Natural killer cell treated with Interleukin-12 subunit alpha and Interleukin-12 subunit beta and Interleukin-15 and Interleukin-18, amount 100 ng/mL, for 72 hours (primary cell): Measurements from ENCODE around the gene CTSG. TPM values are rescaled to one million over a fixed set of nuclear protein-coding genes. Genes with fewer than 3 reads are reported as not detected.
"Not testable (repeated sequence)": the region's sequence is repeated elsewhere in the genome, so short reads cannot be mapped to it uniquely, and the experiment has no call there.

ENCODE experiments used
- ATAC-seq, 2 donors: fragments of 150-1000 bp; cut with Tn5 transposase in 1 of 2; sonication (Bioruptor Pico), chemical (Tn5 transposase) in 1 of 2; 2 replicates each; pipeline ENCODE4 v1.10.0; 2021
- DNase-seq: peaks from one replicate; pipeline ENCODE4 v3.0.0; 2022; ENCODE audit warnings: low spot score
- H3K27ac Mint-ChIP-seq, 2 donors: 1 replicate in 1 of 2; 2 replicates in 1 of 2; pipeline ENCODE4 v1.8.0; 2022; ENCODE audit warnings: mixed read lengths in 2 of 2, mild to moderate bottlenecking in 1 of 2, moderate library complexity in 1 of 2
- H3K27me3 Mint-ChIP-seq, 2 donors: 1 replicate in 1 of 2; 2 replicates in 1 of 2; pipeline ENCODE4 v1.8.0; 2022; ENCODE audit warnings: mixed read lengths in 2 of 2
- H3K36me3 Mint-ChIP-seq: one replicate; pipeline ENCODE4 v1.8.0; 2022; ENCODE audit warnings: mixed read lengths
- H3K4me1 Mint-ChIP-seq, 2 donors: 1 replicate in 1 of 2; 2 replicates in 1 of 2; pipeline ENCODE4 v1.8.0; 2022; ENCODE audit warnings: low read depth in 2 of 2, mixed read lengths in 2 of 2, mild to moderate bottlenecking in 1 of 2
- H3K4me3 Mint-ChIP-seq: one replicate; pipeline ENCODE4 v1.8.0; 2022; ENCODE audit warnings: mixed read lengths
- H3K9me3 Mint-ChIP-seq: 2 replicates; pipeline ENCODE4 v1.8.0; 2022; ENCODE audit warnings: mixed read lengths
- total RNA-seq, 2 donors: library from RNA; stranded (reverse); gene quantifications; one replicate each; pipeline ENCODE4 v1.2.3, GENCODE V29; 2022

CTSG gene, protein sequence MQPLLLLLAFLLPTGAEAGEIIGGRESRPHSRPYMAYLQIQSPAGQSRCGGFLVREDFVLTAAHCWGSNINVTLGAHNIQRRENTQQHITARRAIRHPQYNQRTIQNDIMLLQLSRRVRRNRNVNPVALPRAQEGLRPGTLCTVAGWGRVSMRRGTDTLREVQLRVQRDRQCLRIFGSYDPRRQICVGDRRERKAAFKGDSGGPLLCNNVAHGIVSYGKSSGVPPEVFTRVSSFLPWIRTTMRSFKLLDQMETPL
- total RNA-seq, result not detected

DNA sequence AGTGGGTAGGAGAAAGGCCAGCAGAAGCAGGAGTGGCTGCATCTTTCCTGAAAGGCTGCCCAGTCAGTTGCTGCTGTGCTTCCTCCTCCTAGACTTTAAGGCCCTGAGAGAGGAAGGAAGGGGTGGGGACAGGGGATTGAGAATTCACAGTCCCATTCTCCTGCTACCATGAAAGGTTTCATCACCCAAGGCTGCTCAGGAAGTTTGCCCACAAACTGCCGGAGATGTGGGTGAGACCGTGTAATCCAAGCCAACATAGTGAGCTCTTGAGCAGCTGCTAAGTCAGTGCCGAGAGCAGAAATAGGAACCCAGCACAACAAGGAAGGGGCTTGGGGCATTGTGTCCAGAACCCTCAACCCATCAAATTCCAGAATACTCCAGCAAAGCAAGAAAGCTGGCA lies at the start of gene CTSG:
Gene CTSG, minus strand, starts transcription at position 69 of the 400 bp plus-strand sequence. Its CDS starts 27 bp downstream, at position 42.
- DNase-seq (no peak), ATAC-seq (no peak)
- Mint-ChIP-seq H3K4me3 (no peak within 1 kb of the TSS), H3K27ac (no peak within 1 kb of the TSS), H3K36me3 (no peaks in the 10 kb centered on the region), H3K4me1 (peaks cover 0 to 4% of the 10 kb centered on the region in 2 donors), H3K9me3 (no peaks in the 10 kb centered on the region), H3K27me3 (peaks cover 0 to 1% of the 10 kb centered on the region in 2 donors)

DNA sequence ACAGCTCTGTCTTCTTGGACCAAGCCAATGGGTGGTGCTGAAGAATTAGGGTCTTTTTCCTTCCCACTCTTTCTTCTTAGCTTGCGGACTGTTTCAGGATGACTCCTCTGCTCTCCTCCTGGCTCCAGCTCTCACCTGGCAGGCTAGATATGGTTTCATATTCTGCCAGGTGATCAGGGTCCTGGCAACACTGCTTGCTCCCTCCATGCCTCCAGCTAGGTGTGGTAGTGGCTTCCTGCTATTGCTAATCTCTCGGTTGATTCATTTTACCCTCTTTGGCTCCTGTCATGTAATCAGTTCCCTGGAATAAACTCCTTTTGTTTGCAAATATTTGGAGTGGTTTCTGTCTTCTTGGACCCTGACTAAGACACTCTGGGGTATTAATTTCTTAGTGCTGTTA lies 37.7 kb upstream of the CTSG start:
- no peaks in the 10 kb centered on the region for H3K9me3 Mint-ChIP-seq
- DNase-seq, result no peak
- peaks cover 43 to 54% of the 10 kb centered on the region in 2 donors for H3K4me1 Mint-ChIP-seq
- no peak overlapping the region for H3K4me3 Mint-ChIP-seq
- no peaks in the 10 kb centered on the region for H3K27me3 Mint-ChIP-seq
- peak overlapping the region; percentile 79 to 80 for H3K27ac Mint-ChIP-seq
- peaks cover 3% of the 10 kb centered on the region for H3K36me3 Mint-ChIP-seq
- no peak for ATAC-seq

DNA sequence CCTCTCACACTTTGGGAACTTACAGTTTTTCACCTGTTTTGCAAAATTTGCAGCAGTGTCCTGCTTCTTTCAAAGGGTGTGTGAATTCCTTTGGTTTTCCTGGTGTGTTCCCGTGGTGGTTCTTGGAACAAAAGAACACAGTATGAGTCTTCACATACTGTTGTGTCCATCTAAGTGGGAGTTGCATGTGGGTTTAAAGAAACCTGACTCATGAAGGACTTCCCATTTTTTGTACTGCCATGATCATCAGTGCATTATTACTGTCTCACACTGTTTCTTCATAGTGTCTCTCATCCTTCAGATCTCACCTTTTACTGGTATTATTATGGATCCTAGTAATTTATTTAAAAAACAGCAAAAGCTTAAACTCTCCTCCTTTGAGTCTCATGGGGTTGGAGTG lies 37.2 kb upstream of the CTSG start:
- DNase-seq (no peak), ATAC-seq (no peak)
- peak overlapping the region; percentile 79 to 80 for H3K27ac Mint-ChIP-seq
- H3K4me1 Mint-ChIP-seq, result peaks cover 48 to 59% of the 10 kb centered on the region in 2 donors
- H3K9me3 Mint-ChIP-seq, result no peaks in the 10 kb centered on the region
- no peaks in the 10 kb centered on the region for H3K27me3 Mint-ChIP-seq
- peak overlapping the region; percentile 30 for H3K4me3 Mint-ChIP-seq
- no peaks in the 10 kb centered on the region for H3K36me3 Mint-ChIP-seq

DNA sequence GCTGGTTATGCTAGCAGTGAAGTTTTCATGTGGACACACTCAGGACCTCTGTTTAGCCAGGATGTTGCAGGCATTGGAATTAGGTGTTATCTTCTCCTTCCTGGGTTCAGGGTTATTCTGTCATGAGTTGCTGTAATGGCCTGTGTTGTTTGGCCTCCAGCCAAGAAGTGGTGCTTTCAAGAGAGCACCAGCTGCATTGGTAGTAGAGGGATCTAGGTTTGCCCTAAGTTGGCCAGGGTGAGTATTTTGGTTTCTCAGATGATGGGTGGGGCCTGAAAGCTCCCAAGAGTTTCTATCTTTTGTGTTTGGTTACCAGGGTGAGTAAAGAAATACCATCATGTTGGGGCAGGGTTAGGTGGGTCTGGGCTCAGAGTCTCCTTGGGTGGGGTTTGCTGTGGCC lies 36.1 kb upstream of the CTSG start:
- Mint-ChIP-seq H3K27me3 (no peaks in the 10 kb centered on the region), H3K9me3 (no peaks in the 10 kb centered on the region), H3K4me3 (peak overlapping the region; percentile 30), H3K4me1 (peaks cover 57 to 69% of the 10 kb centered on the region in 2 donors), H3K27ac (peak overlapping the region; percentile 79 to 80), H3K36me3 (no peaks in the 10 kb centered on the region)
- DNase-seq, result no peak
- ATAC-seq, result no peak

DNA sequence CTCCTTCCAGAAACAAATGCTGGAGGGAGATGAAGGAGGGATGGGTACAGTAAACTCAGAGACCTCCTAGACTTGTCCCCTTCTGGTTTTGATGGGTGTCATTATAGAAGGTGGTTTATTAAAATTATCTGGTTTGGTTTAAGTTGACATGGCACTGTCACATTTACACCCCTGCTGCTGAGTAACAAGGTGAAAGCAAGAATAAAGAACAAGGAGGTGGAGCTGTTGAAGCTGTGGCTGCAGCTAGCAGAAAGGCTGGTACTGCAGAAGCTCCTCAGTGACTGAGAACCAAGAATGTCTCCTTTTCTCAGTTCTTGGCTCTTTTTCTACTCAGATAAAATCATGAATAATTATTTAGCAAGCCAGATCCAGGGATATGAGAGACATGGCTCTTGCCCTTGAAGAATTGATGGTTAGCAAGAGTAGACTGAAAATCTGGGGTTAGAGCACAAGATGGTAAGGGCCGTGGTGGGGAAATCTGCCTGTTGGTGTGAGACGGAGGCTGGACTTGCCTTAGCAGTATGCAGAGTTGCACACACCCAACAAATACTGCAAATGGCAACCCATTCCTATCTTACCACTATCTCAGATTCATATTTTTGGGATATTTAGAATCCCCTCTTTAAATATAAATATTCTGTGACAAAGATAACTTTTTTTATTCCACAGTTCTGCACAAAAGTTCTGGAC lies 33.8 kb upstream of the CTSG start, which contains the start of gene GZMH:
Gene GZMH, minus strand, starts transcription at position 31 of the 690 bp plus-strand sequence. CDS start 72 bp downstream, outside the sequence.
- Mint-ChIP-seq H3K27ac (peak within 1 kb of the TSS; percentile 92 to 97), H3K4me1 (peaks cover 77 to 88% of the 10 kb centered on the region in 2 donors), H3K27me3 (no peaks in the 10 kb centered on the region), H3K9me3 (no peaks in the 10 kb centered on the region), H3K4me3 (peak within 1 kb of the TSS; percentile 86), H3K36me3 (no peaks in the 10 kb centered on the region)
- peak; percentile 81 to 88 for ATAC-seq
- no peak for DNase-seq

DNA sequence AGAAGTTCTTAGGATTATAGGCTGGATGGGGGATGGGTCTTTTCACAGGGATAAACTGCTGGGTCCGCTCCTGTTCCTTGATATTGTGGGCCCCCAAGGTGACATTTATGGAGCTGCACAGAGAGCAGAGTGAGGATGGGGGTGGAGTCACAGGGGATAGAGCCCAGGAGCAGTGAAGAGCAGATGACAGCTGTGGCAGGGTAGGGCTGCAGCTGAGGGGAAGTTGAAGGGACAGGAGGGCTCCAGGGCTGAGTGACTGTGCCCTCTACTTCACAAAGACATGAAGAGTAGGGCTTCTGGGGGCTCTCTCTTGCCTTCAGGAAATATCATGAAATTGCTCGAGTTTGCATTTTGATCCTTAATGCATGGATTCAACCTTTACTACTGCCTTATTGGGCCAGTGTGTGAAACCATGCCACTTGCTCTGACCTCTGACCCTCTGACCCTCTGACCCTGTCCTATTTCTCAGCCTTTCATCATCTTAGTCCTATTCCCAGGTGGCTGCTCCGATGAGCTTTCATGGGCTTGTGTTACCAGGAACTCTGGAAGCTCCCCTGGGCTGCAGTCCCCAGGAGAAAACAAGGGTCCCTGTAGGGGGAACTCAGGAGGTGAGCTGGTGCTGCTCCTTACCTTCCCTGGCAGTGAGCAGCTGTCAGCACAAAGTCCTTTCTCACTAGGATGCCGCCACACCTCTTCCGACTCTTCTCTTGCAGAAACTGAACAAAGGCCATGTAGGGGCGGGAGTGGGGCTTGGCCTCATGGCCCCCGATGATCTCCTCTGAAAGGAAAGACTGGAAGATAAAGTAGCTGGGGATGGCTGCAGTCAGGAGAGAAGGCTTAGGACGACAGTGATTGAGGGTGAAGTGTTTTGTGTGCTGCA lies 31.8 kb upstream of the CTSG start:
- ATAC-seq (peak in 1 of 2 donors; percentile 34), DNase-seq (no peak)
- H3K9me3 Mint-ChIP-seq, result no peaks in the 10 kb centered on the region
- no peaks in the 10 kb centered on the region for H3K36me3 Mint-ChIP-seq
- H3K4me3 Mint-ChIP-seq, result peak overlapping the region; percentile 86
- H3K27ac Mint-ChIP-seq, result peak overlapping the region; percentile 92 to 97
- H3K4me1 Mint-ChIP-seq, result peaks cover 63 to 71% of the 10 kb centered on the region in 2 donors
- H3K27me3 Mint-ChIP-seq, result no peaks in the 10 kb centered on the region

DNA sequence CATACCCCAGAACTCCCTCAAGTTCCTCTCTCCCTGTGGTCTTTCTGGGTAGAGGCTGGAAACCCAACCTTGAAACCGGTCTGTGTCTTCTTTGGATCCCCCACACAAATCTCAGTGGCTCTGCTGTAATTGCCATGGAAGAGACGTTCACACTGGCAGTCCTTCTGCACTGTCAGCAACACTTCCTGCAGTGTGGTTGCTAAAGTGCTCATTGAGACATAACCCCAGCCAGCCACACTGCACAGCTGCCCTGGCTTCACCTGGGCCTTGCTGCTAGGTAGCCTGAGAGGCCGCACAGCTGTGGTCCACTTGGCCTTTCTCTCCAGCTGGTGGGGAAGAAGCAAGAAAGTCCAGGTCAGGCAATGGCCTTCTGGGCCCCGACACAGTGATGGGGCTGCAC lies 31.0 kb upstream of the CTSG start:
- H3K4me1 Mint-ChIP-seq, result peaks cover 56 to 64% of the 10 kb centered on the region in 2 donors
- H3K9me3 Mint-ChIP-seq, result no peaks in the 10 kb centered on the region
- ATAC-seq, result peak; percentile 81 to 83

DNA sequence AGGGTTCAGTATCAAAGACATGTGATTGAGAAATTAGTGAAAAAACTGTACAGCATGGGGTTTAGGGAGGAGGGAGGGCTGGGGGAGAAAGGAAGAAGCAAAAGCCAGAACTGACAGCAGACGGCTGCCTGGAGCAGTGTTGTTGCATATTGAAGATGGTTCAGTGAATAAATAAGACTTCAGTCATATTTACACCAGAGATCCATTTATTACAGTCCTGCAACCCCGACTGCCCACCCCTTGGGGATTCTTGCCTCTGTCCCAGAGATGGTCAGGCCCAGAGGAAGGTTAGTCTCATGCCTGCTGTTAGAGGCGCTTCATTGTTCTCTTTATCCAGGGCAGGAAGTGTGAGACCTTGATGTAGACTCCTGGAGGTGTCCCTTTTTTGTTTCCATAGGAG lies 30.2 kb upstream of the CTSG start:
- H3K4me1 Mint-ChIP-seq, result peaks cover 49 to 56% of the 10 kb centered on the region in 2 donors
- no peak for ATAC-seq
- no peaks in the 10 kb centered on the region for H3K27me3 Mint-ChIP-seq
- H3K9me3 Mint-ChIP-seq, result no peaks in the 10 kb centered on the region
- DNase-seq, result no peak
- peak overlapping the region; percentile 86 for H3K4me3 Mint-ChIP-seq
- peak overlapping the region; percentile 92 to 97 for H3K27ac Mint-ChIP-seq
- H3K36me3 Mint-ChIP-seq, result no peaks in the 10 kb centered on the region

More for the DNA sequence above, 31.0 kb upstream of the CTSG start:
- peak overlapping the region; percentile 86 for H3K4me3 Mint-ChIP-seq
- no peaks in the 10 kb centered on the region for H3K27me3 Mint-ChIP-seq
- H3K36me3 Mint-ChIP-seq, result no peaks in the 10 kb centered on the region
- H3K27ac Mint-ChIP-seq, result peak overlapping the region; percentile 92 to 97
- no peak for DNase-seq

DNA sequence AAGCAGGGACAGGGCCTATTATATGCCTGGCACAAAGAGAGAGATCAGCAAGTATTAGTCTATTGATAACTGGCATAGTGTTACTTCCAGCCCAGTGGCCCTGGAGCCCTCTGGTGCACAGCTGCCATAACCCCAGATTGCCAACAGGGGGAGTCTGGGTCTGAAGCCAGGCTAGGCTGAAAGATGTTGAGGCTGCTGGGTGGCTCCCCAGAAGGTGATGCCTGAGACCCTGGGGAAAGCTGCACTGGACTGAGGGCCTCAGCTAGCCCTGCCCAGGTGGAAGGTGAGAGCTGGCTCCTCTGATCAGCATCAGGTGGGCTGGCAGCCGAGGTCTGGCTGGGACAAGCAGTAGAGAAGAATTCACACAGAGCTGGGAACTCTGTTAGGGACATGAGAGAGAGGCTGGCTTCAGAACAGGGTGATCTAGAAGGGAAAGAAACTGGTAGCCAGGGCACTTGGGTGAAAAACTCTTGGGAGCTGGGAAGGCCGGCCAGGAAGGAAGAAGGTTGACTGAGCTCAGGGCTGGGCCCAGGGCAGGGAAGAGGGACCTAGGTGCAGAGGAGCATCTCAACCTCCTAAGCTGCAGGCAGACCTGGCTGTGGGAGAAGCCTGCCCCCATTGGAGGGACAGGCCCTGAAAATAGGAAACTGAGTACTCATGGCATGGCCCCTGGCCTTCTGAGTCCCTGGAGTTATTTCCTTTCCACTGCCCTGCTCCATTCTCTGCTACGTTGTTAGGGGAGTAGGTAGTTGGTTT lies 29.6 kb upstream of the CTSG start:
- Mint-ChIP-seq H3K27ac (peak overlapping the region; percentile 92 to 97), H3K4me1 (peaks cover 49 to 52% of the 10 kb centered on the region in 2 donors), H3K36me3 (no peaks in the 10 kb centered on the region), H3K9me3 (no peaks in the 10 kb centered on the region), H3K27me3 (no peaks in the 10 kb centered on the region), H3K4me3 (peak overlapping the region; percentile 86)
- ATAC-seq (peak; percentile 68 to 75), DNase-seq (peak; percentile 81)

DNA sequence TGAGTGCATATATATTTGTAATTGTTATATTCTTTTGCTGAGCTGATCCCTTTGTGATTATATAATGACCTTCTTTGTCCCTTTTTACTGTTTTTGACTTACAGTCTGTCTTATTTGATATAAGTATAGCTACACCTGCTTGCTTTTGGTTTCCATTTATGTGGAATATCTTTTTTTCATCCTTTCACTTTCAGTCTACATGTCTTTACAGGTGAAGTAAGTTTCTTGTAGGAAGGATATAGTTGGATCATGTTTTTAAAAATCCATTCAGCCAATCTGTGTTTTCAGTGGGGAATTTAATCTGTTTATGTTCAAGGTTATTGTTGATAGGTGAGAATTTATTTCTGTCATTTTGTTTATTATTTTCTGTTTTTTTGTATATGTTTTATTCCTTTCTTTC lies 21.4 kb upstream of the CTSG start:
- H3K27me3 Mint-ChIP-seq, result peaks cover 0 to under 1% of the 10 kb centered on the region in 2 donors
- no peak for ATAC-seq
- H3K4me1 Mint-ChIP-seq, result peaks cover 0 to 4% of the 10 kb centered on the region in 2 donors
- no peak for DNase-seq
- peaks cover 42% of the 10 kb centered on the region for H3K36me3 Mint-ChIP-seq
- no peak overlapping the region for H3K27ac Mint-ChIP-seq
- H3K9me3 Mint-ChIP-seq, result peaks cover 7% of the 10 kb centered on the region
- no peak overlapping the region for H3K4me3 Mint-ChIP-seq

DNA sequence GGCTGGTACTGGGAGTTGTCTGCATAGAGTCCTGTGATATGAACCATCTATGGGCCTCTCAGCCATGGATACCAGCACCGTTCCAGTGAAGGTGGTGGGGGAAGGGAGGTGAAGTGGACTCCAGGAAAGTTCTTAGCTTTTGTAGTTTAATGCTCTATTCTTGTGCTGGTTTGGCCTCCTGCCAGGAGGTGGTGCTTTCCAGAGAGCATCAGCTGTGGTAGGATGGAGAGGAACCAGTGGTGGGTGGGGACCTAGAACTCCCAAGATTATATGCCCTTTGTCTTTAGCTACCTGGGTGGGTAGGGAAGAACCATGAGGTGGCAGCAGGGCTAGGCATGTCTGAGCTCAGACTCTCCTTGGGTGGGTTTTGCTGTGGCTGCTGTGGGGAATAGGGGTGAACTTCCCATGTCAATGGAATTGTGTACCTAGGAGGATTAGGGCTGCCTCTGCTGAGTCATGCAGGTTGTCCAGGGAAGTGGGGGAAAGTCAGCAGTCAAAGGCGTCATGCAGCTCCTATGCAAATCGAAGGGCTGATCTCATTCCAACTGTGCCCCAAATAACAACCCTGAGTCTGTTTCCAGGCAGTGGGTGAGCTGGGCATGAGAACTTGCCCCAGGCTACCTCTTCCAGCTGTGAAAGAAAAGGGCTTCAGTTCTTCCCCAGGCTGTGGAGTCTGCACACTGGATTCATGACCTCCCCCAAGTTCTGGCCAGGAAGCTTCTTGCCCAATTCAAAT lies 19.2 kb upstream of the CTSG start:
- H3K27me3 Mint-ChIP-seq, result peaks cover 8 to 11% of the 10 kb centered on the region in 2 donors
- H3K4me3 Mint-ChIP-seq, result no peak overlapping the region
- H3K36me3 Mint-ChIP-seq, result peaks cover 50% of the 10 kb centered on the region
- H3K9me3 Mint-ChIP-seq, result peaks cover 6% of the 10 kb centered on the region
- DNase-seq, result no peak
- H3K27ac Mint-ChIP-seq, result peak overlapping the region in 1 of 2 donors; percentile 21
- no peak for ATAC-seq
- H3K4me1 Mint-ChIP-seq, result peaks cover 0 to 3% of the 10 kb centered on the region in 2 donors

DNA sequence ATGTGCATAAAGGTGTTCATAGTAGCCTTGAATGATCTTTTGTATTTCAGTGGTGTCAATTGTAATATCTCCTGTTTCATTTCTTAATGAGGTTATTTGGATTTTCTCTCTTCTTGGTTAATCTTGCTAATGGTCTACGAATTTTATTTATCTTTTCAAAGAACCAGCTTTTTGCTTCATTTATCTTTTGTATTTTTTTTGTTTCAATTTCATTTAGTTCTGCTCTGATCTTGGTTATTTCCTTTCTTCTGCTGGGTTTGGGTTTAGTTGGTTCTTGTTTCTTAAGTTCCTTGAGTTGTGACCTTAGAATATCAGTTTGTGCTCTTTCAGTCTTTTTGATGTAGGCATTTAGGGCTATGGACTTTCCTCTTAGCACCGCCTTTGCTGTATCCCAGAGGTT lies 15.0 kb upstream of the CTSG start:
- not testable (repeated sequence) for H3K27ac Mint-ChIP-seq, H3K4me1 Mint-ChIP-seq, H3K4me3 Mint-ChIP-seq, ATAC-seq, DNase-seq, H3K9me3 Mint-ChIP-seq
- peaks cover 8 to 11% of the 10 kb centered on the region in 2 donors for H3K27me3 Mint-ChIP-seq
- H3K36me3 Mint-ChIP-seq, result peaks cover 23% of the 10 kb centered on the region
